ENCODE measurements around the gene PDGFRA. TPM values are rescaled to one million over a fixed set of nuclear protein-coding genes. Genes with fewer than 3 reads are reported as not detected.

Gene PDGFRA
- total RNA-seq, 2 donors from 2014 or later: 7.8 to 10.7 TPM

DNA sequence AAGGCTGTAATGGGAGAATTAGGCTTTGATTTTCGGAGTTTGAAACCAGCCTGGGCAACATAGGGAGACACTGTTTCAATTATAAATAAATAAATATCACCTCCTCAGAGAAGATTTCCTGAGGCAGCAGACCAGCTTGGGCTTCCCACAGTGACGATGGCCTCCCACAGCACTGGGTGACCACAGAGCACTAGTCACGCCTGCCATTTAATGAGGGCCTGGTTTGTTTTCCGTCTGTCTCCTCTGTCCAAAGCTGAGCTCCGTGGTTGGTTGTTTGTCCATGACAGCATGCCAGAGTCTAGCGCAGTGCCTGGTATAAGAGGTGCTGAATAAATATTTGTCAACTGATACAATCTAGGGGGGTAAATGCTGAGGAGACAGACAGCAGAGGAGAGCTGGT, 10.4 kb upstream of the PDGFRA start:
- H3K27me3 ChIP-seq (ENCODE audit: control insufficient read depth, insufficient read depth, low read length, poor library complexity, severe bottlenecking): peaks cover 34% of the 10 kb centered on the region
- TF ChIP-seq, protein P1, sequence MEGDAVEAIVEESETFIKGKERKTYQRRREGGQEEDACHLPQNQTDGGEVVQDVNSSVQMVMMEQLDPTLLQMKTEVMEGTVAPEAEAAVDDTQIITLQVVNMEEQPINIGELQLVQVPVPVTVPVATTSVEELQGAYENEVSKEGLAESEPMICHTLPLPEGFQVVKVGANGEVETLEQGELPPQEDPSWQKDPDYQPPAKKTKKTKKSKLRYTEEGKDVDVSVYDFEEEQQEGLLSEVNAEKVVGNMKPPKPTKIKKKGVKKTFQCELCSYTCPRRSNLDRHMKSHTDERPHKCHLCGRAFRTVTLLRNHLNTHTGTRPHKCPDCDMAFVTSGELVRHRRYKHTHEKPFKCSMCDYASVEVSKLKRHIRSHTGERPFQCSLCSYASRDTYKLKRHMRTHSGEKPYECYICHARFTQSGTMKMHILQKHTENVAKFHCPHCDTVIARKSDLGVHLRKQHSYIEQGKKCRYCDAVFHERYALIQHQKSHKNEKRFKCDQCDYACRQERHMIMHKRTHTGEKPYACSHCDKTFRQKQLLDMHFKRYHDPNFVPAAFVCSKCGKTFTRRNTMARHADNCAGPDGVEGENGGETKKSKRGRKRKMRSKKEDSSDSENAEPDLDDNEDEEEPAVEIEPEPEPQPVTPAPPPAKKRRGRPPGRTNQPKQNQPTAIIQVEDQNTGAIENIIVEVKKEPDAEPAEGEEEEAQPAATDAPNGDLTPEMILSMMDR (conservative IDR thresholded peaks at IDR 0.05): no peak
- H3K4me1 ChIP-seq (ENCODE audit: control insufficient read depth, insufficient read depth, low read length): peaks cover 6% of the 10 kb centered on the region
- H3K36me3 ChIP-seq (ENCODE audit: control insufficient read depth, insufficient read depth, low read length): no peaks in the 10 kb centered on the region
- no peak overlapping the region for H3K9ac ChIP-seq (ENCODE audit: extremely low read depth, low read length, poor library complexity, severe bottlenecking)
- no peaks in the 10 kb centered on the region for H3K9me3 ChIP-seq (ENCODE audit: control insufficient read depth, low read length)
- Mint-ChIP-seq H3K4me1 (peaks cover 31% of the 10 kb centered on the region), H3K36me3 (ENCODE audit: low read depth) (no peaks in the 10 kb centered on the region), H3K27ac (no peak overlapping the region), H3K27me3 (ENCODE audit: insufficient read depth) (peaks cover 70% of the 10 kb centered on the region), H3K9me3 (no peaks in the 10 kb centered on the region), H3K4me3 (no peak overlapping the region)
- H3K27ac ChIP-seq (ENCODE audit: low read depth, low read length): no peak overlapping the region
- no peak for DNase-seq
- 94 to 96% methylated on average over 4 to 6 of the region's 6 CpGs for WGBS, 2 experiments (ENCODE audit: insufficient coverage in 1 of 2, insufficient read length in 1 of 2)
- H3K4me3 ChIP-seq (ENCODE audit: low read length): no peak overlapping the region

DNA sequence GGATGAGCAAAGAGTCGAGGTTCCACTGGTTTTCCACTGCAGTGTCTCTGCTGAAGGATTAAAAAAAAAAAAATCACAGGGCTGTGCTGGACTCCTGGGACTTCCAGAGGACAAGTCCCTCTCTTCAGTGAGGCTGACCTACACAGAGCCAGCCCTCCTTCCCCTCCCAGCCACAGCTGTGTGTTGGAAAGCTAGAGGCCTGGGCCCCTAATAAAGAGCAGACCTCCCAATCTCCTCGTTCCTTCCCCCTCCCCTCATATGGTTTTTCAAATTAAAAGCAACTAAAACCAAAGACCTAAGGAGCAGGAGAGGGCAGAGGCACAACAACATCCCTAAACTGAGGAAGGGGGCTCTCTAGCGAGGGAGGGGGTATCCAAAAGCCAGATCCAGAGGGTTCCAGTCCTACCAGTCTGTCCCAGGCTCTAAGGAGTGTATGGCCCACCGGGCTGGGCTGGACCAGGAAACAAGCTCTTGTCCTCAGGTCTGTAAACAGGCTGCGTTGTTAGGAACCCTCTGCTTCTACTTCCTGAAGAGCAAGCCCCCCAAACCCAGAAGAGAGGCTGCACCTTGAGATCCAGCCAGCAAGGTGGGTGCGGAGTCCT, 4.0 kb upstream of the PDGFRA start:
- H3K9ac ChIP-seq (ENCODE audit: extremely low read depth, low read length, poor library complexity, severe bottlenecking): no peak overlapping the region
- H3K27me3 Mint-ChIP-seq (ENCODE audit: insufficient read depth): peaks cover 91% of the 10 kb centered on the region

DNA sequence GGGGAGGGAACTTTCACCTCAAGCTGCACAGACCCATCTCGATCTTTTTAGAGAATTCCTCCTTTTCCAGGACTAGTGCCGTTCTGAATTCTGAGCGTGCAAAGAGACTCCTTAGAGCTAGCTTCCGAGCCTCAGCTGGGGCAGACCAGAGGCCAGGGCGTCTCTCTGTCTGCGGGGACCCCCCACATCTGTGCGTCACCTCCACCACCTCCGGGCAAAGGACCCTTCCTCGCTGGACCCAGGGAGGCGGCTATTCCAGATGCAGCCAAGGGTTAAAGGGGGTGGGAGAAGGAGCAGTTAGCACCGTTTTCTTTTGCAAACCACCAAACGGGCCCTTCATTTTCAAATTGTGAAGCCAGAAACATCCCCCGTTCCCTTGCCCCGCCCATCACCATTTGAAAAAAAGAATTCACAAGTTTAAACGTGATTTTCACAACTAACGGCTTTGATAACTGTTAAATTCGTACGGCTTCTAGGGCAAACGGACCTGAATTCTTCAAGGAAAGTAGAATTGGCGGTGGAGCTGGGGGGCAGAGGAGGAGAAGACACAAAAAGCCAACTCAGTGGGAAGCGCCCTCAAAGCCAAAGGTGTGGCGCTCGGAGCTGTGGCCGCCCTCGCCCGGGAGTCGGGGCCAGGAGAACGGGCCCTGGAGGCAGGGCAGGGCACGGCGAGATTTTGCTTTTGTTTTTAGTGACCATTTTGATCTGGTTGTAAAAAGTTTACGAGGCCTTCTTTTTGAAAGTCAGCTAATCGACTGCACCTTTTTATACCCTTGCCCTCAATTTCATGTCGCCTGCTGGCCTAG, 3.3 kb upstream of the PDGFRA start:
- DNase-seq: peak; percentile 71
- Mint-ChIP-seq H3K4me3 (peak overlapping the region; percentile 68), H3K9me3 (no peaks in the 10 kb centered on the region), H3K27ac (peak overlapping the region; percentile 19), H3K36me3 (ENCODE audit: low read depth) (no peaks in the 10 kb centered on the region), H3K4me1 (peaks cover 32% of the 10 kb centered on the region), H3K27me3 (ENCODE audit: insufficient read depth) (peaks cover 93% of the 10 kb centered on the region)
- 7 to 12% methylated on average over 15 to 33 of the region's 33 CpGs for WGBS, 2 experiments (ENCODE audit: insufficient coverage in 1 of 2, insufficient read length in 1 of 2)
- Histone ChIP-seq H3K4me3 (ENCODE audit: low read length) (peak overlapping the region; percentile 84), H3K9ac (ENCODE audit: extremely low read depth, low read length, poor library complexity, severe bottlenecking) (no peak overlapping the region), H3K9me3 (ENCODE audit: control insufficient read depth, low read length) (no peaks in the 10 kb centered on the region), H3K36me3 (ENCODE audit: control insufficient read depth, insufficient read depth, low read length) (no peaks in the 10 kb centered on the region), H3K27ac (ENCODE audit: low read depth, low read length) (no peak overlapping the region), H3K4me1 (ENCODE audit: control insufficient read depth, insufficient read depth, low read length) (peaks cover 12% of the 10 kb centered on the region), H3K27me3 (ENCODE audit: control insufficient read depth, insufficient read depth, low read length, poor library complexity, severe bottlenecking) (peaks cover 99% of the 10 kb centered on the region)
- TF ChIP-seq, protein P1 (conservative IDR thresholded peaks at IDR 0.05): peak; percentile 33

More for the DNA sequence above, 4.0 kb upstream of the PDGFRA start:
- WGBS, 2 experiments (ENCODE audit: insufficient coverage in 1 of 2, insufficient read length in 1 of 2): 34 to 35% methylated on average over 3 to 6 of the region's 6 CpGs
- H3K27ac ChIP-seq (ENCODE audit: low read depth, low read length): no peak overlapping the region
- H3K4me1 Mint-ChIP-seq: peaks cover 29% of the 10 kb centered on the region
- TF ChIP-seq, protein P1 (conservative IDR thresholded peaks at IDR 0.05): no peak
- H3K36me3 ChIP-seq (ENCODE audit: control insufficient read depth, insufficient read depth, low read length): no peaks in the 10 kb centered on the region
- H3K9me3 ChIP-seq (ENCODE audit: control insufficient read depth, low read length): no peaks in the 10 kb centered on the region
- peaks cover 12% of the 10 kb centered on the region for H3K4me1 ChIP-seq (ENCODE audit: control insufficient read depth, insufficient read depth, low read length)
- H3K9me3 Mint-ChIP-seq: no peaks in the 10 kb centered on the region
- H3K4me3 ChIP-seq (ENCODE audit: low read length): peak overlapping the region; percentile 84
- H3K36me3 Mint-ChIP-seq (ENCODE audit: low read depth): no peaks in the 10 kb centered on the region
- no peak overlapping the region for H3K27ac Mint-ChIP-seq
- H3K27me3 ChIP-seq (ENCODE audit: control insufficient read depth, insufficient read depth, low read length, poor library complexity, severe bottlenecking): peaks cover 92% of the 10 kb centered on the region
- peak; percentile 61 for DNase-seq
- peak overlapping the region; percentile 68 for H3K4me3 Mint-ChIP-seq

Data from endodermal cell (in vitro differentiated cells).